ENCODE data around the gene TGM3. TPM values are rescaled to one million over a fixed set of nuclear protein-coding genes. Genes with fewer than 3 reads are reported as not detected.

The TGM3 gene
- total RNA-seq, 1 experiment from 2014 or later = not detected

- CTCF ChIA-PET = no interaction called here
- no peaks in the 10 kb centered on the region for H3F3A ChIP-seq (ENCODE audit: insufficient read depth, low read depth)
- no peak for DNase-seq
- H3K79me2 ChIP-seq (ENCODE audit: low read depth) = no peaks in the 10 kb centered on the region
- no peak overlapping the region for H3K4me3 ChIP-seq
- TF ChIP-seq CTCF (conservative IDR thresholded peaks at IDR 0.05) (no peak), EZH2 (IDR thresholded peaks at IDR 0.05; ENCODE audit: low read depth) (no peak)
- no peak overlapping the region for H3K4me2 ChIP-seq
- intact Hi-C loops (cut with micrococcal nuclease; ENCODE audit: unreplicated experiment) = no loop called here
- no peaks in the 10 kb centered on the region for H3K9me3 ChIP-seq (ENCODE audit: insufficient read depth, low read depth)
- no peaks in the 10 kb centered on the region for H3K36me3 ChIP-seq (ENCODE audit: low read depth)
- no peak overlapping the region for H3K27ac ChIP-seq
- no TSS peak for BruUV-seq (replicated peaks)
- H3K9me2 ChIP-seq (ENCODE audit: insufficient read depth) = no peaks in the 10 kb centered on the region
- no peak overlapping the region for H2AFZ ChIP-seq
- no peaks in the 10 kb centered on the region for H4K20me1 ChIP-seq (ENCODE audit: insufficient read depth)
- peaks cover 18% of the 10 kb centered on the region; the same call in 1 of the 2 replicates for H3K27me3 ChIP-seq (ENCODE audit: insufficient read depth, low read depth)
- H3K4me1 ChIP-seq (replicated peaks; ENCODE audit: insufficient read depth) = no peaks in the 10 kb centered on the region
- POLR2A ChIA-PET (ENCODE audit: unreplicated experiment) = no interaction called here
Observed at GRCh38 chr20:2260250-2260649, 35.6 kb upstream of the TGM3 start.

GRCh38 chr20:2261046-2261485, 34.7 kb upstream of the TGM3 start:
- CTCF ChIA-PET = no interaction called here
- Histone ChIP-seq H3K9me3 (ENCODE audit: insufficient read depth, low read depth) (no peaks in the 10 kb centered on the region), H3K27ac (no peak overlapping the region), H3K9me2 (ENCODE audit: insufficient read depth) (no peaks in the 10 kb centered on the region), H2AFZ (no peak overlapping the region), H3K36me3 (ENCODE audit: low read depth) (no peaks in the 10 kb centered on the region), H3K79me2 (ENCODE audit: low read depth) (no peaks in the 10 kb centered on the region), H3F3A (ENCODE audit: insufficient read depth, low read depth) (no peaks in the 10 kb centered on the region), H3K4me3 (no peak overlapping the region), H3K27me3 (ENCODE audit: insufficient read depth, low read depth) (peaks cover 14% of the 10 kb centered on the region; the same call in 1 of the 2 replicates), H3K4me2 (no peak overlapping the region), H4K20me1 (ENCODE audit: insufficient read depth) (no peaks in the 10 kb centered on the region), H3K4me1 (replicated peaks; ENCODE audit: insufficient read depth) (no peaks in the 10 kb centered on the region)
- TF ChIP-seq EZH2 (IDR thresholded peaks at IDR 0.05; ENCODE audit: low read depth) = no peak
- no peak for TF ChIP-seq CTCF (conservative IDR thresholded peaks at IDR 0.05)
- intact Hi-C loops (cut with micrococcal nuclease; ENCODE audit: unreplicated experiment) = no loop called here
- DNase-seq = no peak
- POLR2A ChIA-PET (ENCODE audit: unreplicated experiment) = no interaction called here
- BruUV-seq (replicated peaks) = no TSS peak

- ChIA-PET POLR2A (ENCODE audit: unreplicated experiment) (no interaction called here), CTCF (no interaction called here)
- Histone ChIP-seq H3K36me3 (ENCODE audit: low read depth) (no peaks in the 10 kb centered on the region), H4K20me1 (ENCODE audit: insufficient read depth) (no peaks in the 10 kb centered on the region), H3K4me3 (no peak overlapping the region), H3F3A (ENCODE audit: insufficient read depth, low read depth) (no peaks in the 10 kb centered on the region), H2AFZ (no peak overlapping the region), H3K4me1 (replicated peaks; ENCODE audit: insufficient read depth) (no peaks in the 10 kb centered on the region), H3K27ac (no peak overlapping the region), H3K9me3 (ENCODE audit: insufficient read depth, low read depth) (no peaks in the 10 kb centered on the region), H3K79me2 (ENCODE audit: low read depth) (no peaks in the 10 kb centered on the region), H3K4me2 (no peak overlapping the region), H3K27me3 (ENCODE audit: insufficient read depth, low read depth) (peaks cover 12% of the 10 kb centered on the region; the same call in 1 of the 2 replicates), H3K9me2 (ENCODE audit: insufficient read depth) (no peaks in the 10 kb centered on the region)
- BruUV-seq (replicated peaks) = no TSS peak
- intact Hi-C loops (cut with micrococcal nuclease; ENCODE audit: unreplicated experiment) = no loop called here
- no peak for DNase-seq
- no peak for TF ChIP-seq EZH2 (IDR thresholded peaks at IDR 0.05; ENCODE audit: low read depth)
- TF ChIP-seq CTCF (conservative IDR thresholded peaks at IDR 0.05) = no peak
Observed at GRCh38 chr20:2261629-2262028, 34.2 kb upstream of the TGM3 start.
